ENCODE results near the gene C3orf80.

DNA sequence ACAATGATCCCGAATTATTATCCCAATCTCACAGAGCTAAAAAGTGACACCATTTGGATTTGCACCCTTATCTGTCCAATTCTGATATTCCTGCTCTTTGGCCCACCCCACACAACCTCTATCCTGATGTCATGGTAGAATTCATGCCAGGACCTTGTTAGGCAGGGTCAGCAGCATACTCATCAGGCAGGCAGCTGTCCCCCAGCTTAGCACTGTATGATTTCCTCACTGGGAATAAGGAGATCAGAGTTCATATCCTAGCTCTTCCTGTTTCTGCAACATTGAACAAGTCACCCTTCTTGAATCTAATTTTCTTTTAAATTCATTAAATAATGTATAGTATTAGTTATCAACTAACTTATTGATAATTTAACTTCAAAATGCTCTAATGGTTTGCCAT, 12.0 kb upstream of the C3orf80 start:
- TF ChIP-seq CTCF (optimal IDR thresholded peaks at IDR 0.05 in 1 of 3, IDR thresholded peaks at IDR 0.05 in 1 of 3, conservative IDR thresholded peaks at IDR 0.05 in 1 of 3; ENCODE audit: extremely low read depth in 1 of 3, insufficient read depth in 2 of 3, low read length in 3 of 3) (no peak), EZH2 (IDR thresholded peaks at IDR 0.05; ENCODE audit: low read length) (no peak)
